ENCODE results near the gene UQCRH. TPM values are rescaled to one million over a fixed set of nuclear protein-coding genes. Genes with fewer than 3 reads are reported as not detected.
A peak's percentile ranks its signal among the peaks of the same experiment; 100 is the strongest.
"Not testable (repeated sequence)": the region's sequence is repeated elsewhere in the genome, so short reads cannot be mapped to it uniquely, and the experiment has no call there.

Gene UQCRH
- total RNA-seq, 4 donors from 2014 or later: 122 to 367 (median 267) TPM

- H3K4me3 ChIP-seq (replicated peaks in 1 of 3); H3K9me3 ChIP-seq; intact Hi-C loops (cut with DNase I); H3K27ac ChIP-seq; DNase-seq; H3K4me1 ChIP-seq; H3K27me3 ChIP-seq; H3K36me3 ChIP-seq: not testable (repeated sequence)
- WGBS, 2 donors: 69 to 73% methylated on average over 22 to 24 of the region's 24 CpGs
Observed at GRCh38 chr1:46331786-46332540, 28.5 kb downstream of the UQCRH start.

GRCh38 chr1:46333300-46334029, 30.0 kb downstream of the UQCRH start:
- H3K27me3 ChIP-seq: no peaks in the 10 kb centered on the region
- H3K4me1 ChIP-seq: no peaks in the 10 kb centered on the region
- no peak overlapping the region for H3K27ac ChIP-seq
- H3K4me3 ChIP-seq (replicated peaks in 1 of 3): no peak overlapping the region
- H3K36me3 ChIP-seq: no peaks in the 10 kb centered on the region
- WGBS, 2 donors: 70 to 78% methylated on average over 9 of the region's 9 CpGs
- intact Hi-C loops (cut with DNase I): no loop called here
- no peak for TF ChIP-seq POLR2A (IDR thresholded peaks at IDR 0.05)
- peak in 1 of 6 experiments; percentile 19 for TF ChIP-seq CTCF (IDR thresholded peaks at IDR 0.05)
- H3K9me3 ChIP-seq: no peaks in the 10 kb centered on the region
- DNase-seq: no peak

- intact Hi-C loops (cut with DNase I): no loop called here
- H3K4me3 ChIP-seq (replicated peaks in 1 of 3): no peak overlapping the region
- no peak overlapping the region for H3K27ac ChIP-seq
- H3K9me3 ChIP-seq: no peaks in the 10 kb centered on the region
- WGBS, 2 donors: 83 to 90% methylated on average over 2 of the region's 2 CpGs
- TF ChIP-seq POLR2A (IDR thresholded peaks at IDR 0.05): no peak
- no peak for TF ChIP-seq CTCF (IDR thresholded peaks at IDR 0.05)
- H3K36me3 ChIP-seq: no peaks in the 10 kb centered on the region
- no peaks in the 10 kb centered on the region for H3K27me3 ChIP-seq
- no peaks in the 10 kb centered on the region for H3K4me1 ChIP-seq
- no peak for DNase-seq
Observed at GRCh38 chr1:46334030-46334384, 30.5 kb downstream of the UQCRH start.

- intact Hi-C loops (cut with DNase I): no loop called here
- WGBS, 2 donors: 96% methylated on average over 3 of the region's 3 CpGs
- Histone ChIP-seq H3K36me3 (no peaks in the 10 kb centered on the region), H3K9me3 (no peaks in the 10 kb centered on the region), H3K27ac (no peak overlapping the region), H3K4me3 (replicated peaks in 1 of 3) (no peak overlapping the region), H3K27me3 (no peaks in the 10 kb centered on the region), H3K4me1 (no peaks in the 10 kb centered on the region)
- no peak for TF ChIP-seq CTCF (IDR thresholded peaks at IDR 0.05)
- no peak for TF ChIP-seq POLR2A (IDR thresholded peaks at IDR 0.05)
- DNase-seq: no peak
Observed at GRCh38 chr1:46335081-46335480, 31.6 kb downstream of the UQCRH start.

- WGBS, 2 donors: 96 to 97% methylated on average over 14 of the region's 14 CpGs
- H3K4me3 ChIP-seq (replicated peaks in 1 of 3); H3K27ac ChIP-seq; H3K4me1 ChIP-seq; DNase-seq; H3K36me3 ChIP-seq; H3K9me3 ChIP-seq; H3K27me3 ChIP-seq; intact Hi-C loops (cut with DNase I): not testable (repeated sequence)
Observed at GRCh38 chr1:46337409-46337808, 33.9 kb downstream of the UQCRH start.
